OCI-LY1 (cell line): ENCODE results near the gene UGT3A2.

Experiments used
- H2AFZ ChIP-seq: fragments of 200-600 bp; sonication (generic), shearing (Covaris generic); 2 replicates; pipeline ENCODE4 v1.6.0; 2014; ENCODE audit warnings: antibody characterized with exemption, mild to moderate bottlenecking, low read length
- H3F3A ChIP-seq: fragments of 200-600 bp; sonication (generic), shearing (Covaris generic); 2 replicates; pipeline ENCODE4 v1.6.0; 2014; ENCODE audit warnings: mild to moderate bottlenecking, antibody characterized with exemption, low read length, moderate library complexity; ENCODE audit not compliant: insufficient read depth
- H3K27ac ChIP-seq: fragments of 200-600 bp; sonication (generic); 2 replicates; pipeline ENCODE4 v1.5.1; 2014; ENCODE audit warnings: low read length, mixed run types, mild to moderate bottlenecking, low read depth; ENCODE audit not compliant: poor library complexity, severe bottlenecking
- H3K27me3 ChIP-seq: fragments of 200-600 bp; sonication (generic); 2 replicates; pipeline ENCODE4 v1.6.0; 2014; ENCODE audit warnings: antibody characterized with exemption, mild to moderate bottlenecking, low read length, moderate library complexity; ENCODE audit not compliant: insufficient read depth
- H3K36me3 ChIP-seq: fragments of 200-600 bp; sonication (generic); 2 replicates; pipeline ENCODE4 v1.6.1; 2014; ENCODE audit warnings: mild to moderate bottlenecking, antibody characterized with exemption, low read length, moderate library complexity, mixed read lengths; ENCODE audit not compliant: insufficient read depth
- H3K4me1 ChIP-seq: fragments of 200-600 bp; sonication (generic); 2 replicates; pipeline ENCODE4 v1.5.1; 2014; ENCODE audit warnings: mild to moderate bottlenecking, low read length, moderate library complexity; ENCODE audit not compliant: insufficient read depth, severe bottlenecking
- H3K4me2 ChIP-seq: fragments of 200-600 bp; sonication (generic), shearing (Covaris generic); 2 replicates; pipeline ENCODE4 v1.6.1; 2014; ENCODE audit warnings: low read length
- H3K4me3 ChIP-seq: fragments of 200-600 bp; sonication (generic); 2 replicates; pipeline ENCODE4 v1.5.1; 2014; ENCODE audit warnings: low read length, low read depth, mild to moderate bottlenecking, mixed read lengths; ENCODE audit not compliant: poor library complexity, severe bottlenecking
- H3K79me2 ChIP-seq: fragments of 200-600 bp; shearing (Covaris generic); 2 replicates; pipeline ENCODE4 v1.6.1; 2016; ENCODE audit warnings: mixed run types, low read length, mixed read lengths; ENCODE audit not compliant: insufficient read depth
- H3K9ac ChIP-seq: fragments of 200-600 bp; sonication (generic), shearing (Covaris generic); 2 replicates; pipeline ENCODE4 v1.6.1; 2014; ENCODE audit warnings: mild to moderate bottlenecking, low read length, mixed read lengths
- H3K9me2 ChIP-seq: fragments of 200-600 bp; sonication (generic), shearing (Covaris generic); 2 replicates; pipeline ENCODE4 v1.6.1; 2014; ENCODE audit warnings: low read depth, mild to moderate bottlenecking, low read length, mixed read lengths
- H3K9me3 ChIP-seq: fragments of 200-600 bp; shearing (Covaris generic); 2 replicates; pipeline ENCODE4 v1.6.1; 2014; ENCODE audit warnings: low read length, mixed read lengths
- H4K20me1 ChIP-seq: fragments of 200-600 bp; sonication (generic), shearing (Covaris generic); 2 replicates; pipeline ENCODE4 v1.6.0; 2016; ENCODE audit warnings: mild to moderate bottlenecking, low read length; ENCODE audit not compliant: insufficient read depth
- EZH2 ChIP-seq: fragments of 200-600 bp; sonication (generic), shearing (Covaris generic); IDR thresholded peaks from 2 replicates; pipeline ENCODE4 v1.8.0; 2017; ENCODE audit warnings: borderline replicate concordance, mixed run types, mild to moderate bottlenecking, antibody characterized with exemption, low read length, moderate library complexity, mixed read lengths
- TF ChIP-seq, protein P1 (sequence below): fragments of 200-600 bp; sonication (generic), shearing (Covaris generic); IDR thresholded peaks from 2 replicates; pipeline ENCODE4 v1.5.1; 2017; ENCODE audit warnings: mild to moderate bottlenecking, antibody characterized with exemption, low read length, moderate library complexity, mixed read lengths

Gene UGT3A2

DNA sequence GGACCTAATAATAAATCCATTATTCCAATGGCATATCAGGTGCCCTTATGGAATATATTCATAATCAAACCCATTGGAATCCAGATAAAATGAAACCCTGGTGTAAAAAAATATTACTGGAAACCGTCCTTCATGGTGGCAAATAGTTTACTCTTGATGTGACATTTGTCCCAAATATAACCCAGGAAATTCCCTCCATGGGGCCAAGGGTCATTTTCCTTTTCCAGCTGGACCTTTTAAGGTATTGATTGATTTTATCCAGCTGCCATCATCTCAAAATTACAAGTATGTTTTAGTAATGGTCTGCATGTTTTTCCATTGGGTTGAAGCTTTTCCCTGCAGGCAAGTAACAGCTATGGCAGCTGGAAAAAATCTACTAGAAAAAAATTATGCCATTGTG, 67.1 kb downstream of the UGT3A2 start:
- Histone ChIP-seq H3F3A (no peaks in the 10 kb centered on the region), H4K20me1 (no peaks in the 10 kb centered on the region), H2AFZ (no peak overlapping the region), H3K79me2 (no peaks in the 10 kb centered on the region), H3K9ac (no peak overlapping the region), H3K9me3 (no peaks in the 10 kb centered on the region), H3K36me3 (no peaks in the 10 kb centered on the region), H3K9me2 (no peaks in the 10 kb centered on the region), H3K27me3 (no peaks in the 10 kb centered on the region), H3K27ac (no peak overlapping the region), H3K4me3 (no peak overlapping the region), H3K4me1 (no peaks in the 10 kb centered on the region), H3K4me2 (no peak overlapping the region)
- no peak for TF ChIP-seq EZH2
- TF ChIP-seq, protein P1, sequence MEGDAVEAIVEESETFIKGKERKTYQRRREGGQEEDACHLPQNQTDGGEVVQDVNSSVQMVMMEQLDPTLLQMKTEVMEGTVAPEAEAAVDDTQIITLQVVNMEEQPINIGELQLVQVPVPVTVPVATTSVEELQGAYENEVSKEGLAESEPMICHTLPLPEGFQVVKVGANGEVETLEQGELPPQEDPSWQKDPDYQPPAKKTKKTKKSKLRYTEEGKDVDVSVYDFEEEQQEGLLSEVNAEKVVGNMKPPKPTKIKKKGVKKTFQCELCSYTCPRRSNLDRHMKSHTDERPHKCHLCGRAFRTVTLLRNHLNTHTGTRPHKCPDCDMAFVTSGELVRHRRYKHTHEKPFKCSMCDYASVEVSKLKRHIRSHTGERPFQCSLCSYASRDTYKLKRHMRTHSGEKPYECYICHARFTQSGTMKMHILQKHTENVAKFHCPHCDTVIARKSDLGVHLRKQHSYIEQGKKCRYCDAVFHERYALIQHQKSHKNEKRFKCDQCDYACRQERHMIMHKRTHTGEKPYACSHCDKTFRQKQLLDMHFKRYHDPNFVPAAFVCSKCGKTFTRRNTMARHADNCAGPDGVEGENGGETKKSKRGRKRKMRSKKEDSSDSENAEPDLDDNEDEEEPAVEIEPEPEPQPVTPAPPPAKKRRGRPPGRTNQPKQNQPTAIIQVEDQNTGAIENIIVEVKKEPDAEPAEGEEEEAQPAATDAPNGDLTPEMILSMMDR, result no peak

DNA sequence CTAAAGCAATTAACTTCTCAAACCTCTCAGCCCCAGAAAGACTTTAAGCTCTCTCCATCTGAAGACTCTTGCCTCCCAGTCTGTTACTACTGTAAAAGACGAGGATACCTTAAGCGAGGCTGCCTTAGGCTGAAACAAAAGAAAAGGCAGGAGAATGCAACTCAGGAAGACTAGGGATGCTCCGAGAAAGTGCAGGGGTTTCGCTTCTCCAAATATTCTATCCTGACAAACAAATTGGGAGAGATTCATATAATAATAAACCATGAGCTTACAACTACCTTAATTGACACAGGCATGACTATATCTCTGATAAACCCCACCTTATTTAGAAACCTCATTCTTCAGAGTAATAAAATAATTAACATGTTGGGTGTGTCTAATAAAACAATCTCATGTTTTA, 70.6 kb downstream of the UGT3A2 start:
- H3K4me3 ChIP-seq, result no peak overlapping the region
- no peaks in the 10 kb centered on the region for H4K20me1 ChIP-seq
- TF ChIP-seq EZH2, result no peak
- TF ChIP-seq, protein P1, result no peak
- no peaks in the 10 kb centered on the region for H3K27me3 ChIP-seq
- H3F3A ChIP-seq, result no peaks in the 10 kb centered on the region
- no peaks in the 10 kb centered on the region for H3K36me3 ChIP-seq
- no peaks in the 10 kb centered on the region for H3K9me3 ChIP-seq
- H3K9ac ChIP-seq, result no peak overlapping the region
- H2AFZ ChIP-seq, result no peak overlapping the region
- no peaks in the 10 kb centered on the region for H3K9me2 ChIP-seq
- H3K27ac ChIP-seq, result no peak overlapping the region
- H3K4me1 ChIP-seq, result no peaks in the 10 kb centered on the region
- no peaks in the 10 kb centered on the region for H3K79me2 ChIP-seq
- no peak overlapping the region for H3K4me2 ChIP-seq

DNA sequence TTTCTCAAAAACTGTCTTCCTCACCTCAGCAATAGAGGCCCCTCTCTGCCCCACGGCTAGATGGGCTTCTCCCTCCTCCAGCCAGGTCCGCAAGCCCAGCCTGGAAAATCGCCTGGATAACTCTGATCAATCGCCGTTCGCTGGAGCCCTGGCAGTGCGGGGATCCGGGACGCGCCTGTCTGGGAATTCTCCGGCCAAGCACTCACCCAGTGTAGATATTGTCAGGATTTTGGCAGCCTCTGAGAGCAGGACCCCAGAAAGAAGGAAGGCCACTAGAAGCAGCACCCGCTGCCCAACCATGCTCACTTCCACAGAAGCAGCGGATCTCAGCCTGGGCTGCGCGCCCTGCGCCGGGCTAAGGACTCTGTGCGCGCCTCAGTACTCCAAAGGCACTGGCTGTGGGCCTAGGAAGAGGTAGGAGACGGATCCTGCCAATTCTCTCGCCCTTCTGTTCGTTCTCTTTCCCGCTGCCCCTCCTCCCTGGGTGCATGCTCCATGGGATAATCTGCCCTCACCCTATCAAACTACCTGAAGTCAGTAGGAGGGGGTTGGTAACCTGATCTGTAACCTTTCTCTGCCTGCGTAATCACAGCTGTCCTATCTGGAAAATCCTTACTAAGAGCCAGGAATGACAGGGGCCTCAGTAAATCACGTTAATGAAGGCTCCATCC, 75.6 kb downstream of the UGT3A2 start, which contains the start of gene UGT3A1:
Gene UGT3A1, minus strand, starts transcription at position 450 of the 671 bp plus-strand sequence. Its CDS starts 150 bp downstream, at position 300.
- H3K4me2 ChIP-seq, result no peak within 1 kb of the TSS

More for the DNA sequence above, 75.6 kb downstream of the UGT3A2 start, which contains the start of gene UGT3A1:
- Histone ChIP-seq H3K79me2 (no peaks in the 10 kb centered on the region), H3K9me3 (no peaks in the 10 kb centered on the region), H3K4me1 (no peaks in the 10 kb centered on the region), H3K36me3 (no peaks in the 10 kb centered on the region), H3F3A (no peaks in the 10 kb centered on the region), H2AFZ (no peak within 1 kb of the TSS), H3K9ac (no peak within 1 kb of the TSS), H3K4me3 (no peak within 1 kb of the TSS), H4K20me1 (no peaks in the 10 kb centered on the region), H3K27ac (no peak within 1 kb of the TSS), H3K9me2 (no peaks in the 10 kb centered on the region), H3K27me3 (0 out of 2 replicates have a peak, but pooled peaks cover 5% of the 10 kb centered on the region)
- TF ChIP-seq EZH2, result no peak
- TF ChIP-seq, protein P1, result no peak
